Thymus (tissue), 11 donors: Measurements from ENCODE around the gene CAMTA1. TPM values are rescaled to one million over a fixed set of nuclear protein-coding genes. Genes with fewer than 3 reads are reported as not detected.

Source experiments
- DNase-seq, 9 donors: peaks; one replicate each; pipeline ENCODE4 v3.0.0-alpha.2; 2013; ENCODE audit warnings: low spot score in 9 of 9, low read depth in 6 of 9, missing footprints in 1 of 9
- H3K27ac ChIP-seq, 2 donors: one replicate each; pipeline ENCODE4 v1.5.1; 2013; ENCODE audit warnings: control low read depth in 1 of 2, low read depth in 1 of 2, low read length in 1 of 2, mild to moderate bottlenecking in 1 of 2, moderate library complexity in 1 of 2
- H3K27me3 ChIP-seq, 2 donors: one replicate each; pipeline ENCODE4 v1.5.1; 2013; ENCODE audit warnings: low read length in 1 of 2; ENCODE audit not compliant: control insufficient read depth in 2 of 2, insufficient read depth in 1 of 2
- H3K36me3 ChIP-seq, 2 donors: one replicate each; pipeline ENCODE4 v1.5.1; 2013; ENCODE audit warnings: low read length in 1 of 2, mild to moderate bottlenecking in 1 of 2, moderate library complexity in 1 of 2; ENCODE audit not compliant: control insufficient read depth in 2 of 2, insufficient read depth in 2 of 2
- H3K4me1 ChIP-seq, 2 donors: one replicate each; pipeline ENCODE4 v1.5.1; 2013; ENCODE audit warnings: low read length in 2 of 2; ENCODE audit not compliant: control insufficient read depth in 2 of 2, insufficient read depth in 2 of 2
- H3K4me3 ChIP-seq, 2 donors: one replicate each; pipeline ENCODE4 v1.5.1; 2013; ENCODE audit warnings: low read length in 2 of 2, control low read depth in 1 of 2, mild to moderate bottlenecking in 1 of 2
- H3K9me3 ChIP-seq, 2 donors: one replicate each; pipeline ENCODE4 v1.5.1; 2013; ENCODE audit warnings: low read length in 1 of 2, mild to moderate bottlenecking in 1 of 2; ENCODE audit not compliant: control insufficient read depth in 2 of 2, insufficient read depth in 1 of 2
- WGBS: extraction: QIAGEN DNeasy Blood & Tissue Kit; methylation state at CpG from one replicate; pipeline ENCODE4 v1.1.7; 2013; 5-methylcytosine and 5-hydroxymethylcytosine counted together
- polyA plus RNA-seq: library from polyadenylated mRNA; stranded (reverse); fragments of 200-250 nt; gene quantifications from one replicate; pipeline ENCODE4 v1.2.3, GENCODE V29; 2013
- total RNA-seq: library from RNA; stranded (reverse); fragments of 120-200 nt; gene quantifications from one replicate; pipeline ENCODE4 v1.2.4, GENCODE V29; 2013
- donor health status: healthy.

The CAMTA1 gene
- total and polyA plus RNA-seq, 2 donors = 32.0 to 158 TPM

GRCh38 chr1:7265771-7266371 is 480.6 kb downstream of the CAMTA1 start:
- H3K27me3 ChIP-seq = no peaks in the 10 kb centered on the region
- no peaks in the 10 kb centered on the region for H3K9me3 ChIP-seq
- H3K27ac ChIP-seq = no peak overlapping the region
- H3K36me3 ChIP-seq = no peaks in the 10 kb centered on the region
- H3K4me3 ChIP-seq = no peak overlapping the region
- WGBS = 91% methylated on average over 9 of the region's 9 CpGs
- no peaks in the 10 kb centered on the region for H3K4me1 ChIP-seq
- DNase-seq = peak in 1 of 9 donors; percentile 3

DNA sequence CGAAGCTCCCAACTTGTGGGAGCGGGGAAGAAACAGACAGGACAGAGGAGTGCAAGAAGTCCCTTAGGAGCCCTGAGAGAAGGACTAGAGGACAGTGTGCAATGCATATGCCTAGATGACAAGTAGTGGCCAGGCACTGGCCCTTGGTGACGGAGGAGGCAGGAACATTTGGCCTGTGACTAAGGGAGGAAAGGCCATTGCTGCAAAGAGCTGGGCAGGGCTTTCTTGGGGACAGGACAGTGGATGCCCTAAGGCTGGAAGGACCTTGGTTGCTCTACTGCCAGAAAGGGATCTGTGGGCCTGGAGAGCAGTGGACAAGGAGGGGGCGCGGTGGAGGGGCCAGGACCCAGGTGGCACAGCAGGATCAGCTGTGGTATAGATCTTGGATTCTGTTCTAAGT is 481.3 kb downstream of the CAMTA1 start:
- WGBS = 69% methylated on average over 5 of the region's 5 CpGs
- no peak for DNase-seq
- no peaks in the 10 kb centered on the region for H3K36me3 ChIP-seq
- no peak overlapping the region for H3K27ac ChIP-seq
- no peak overlapping the region for H3K4me3 ChIP-seq
- no peaks in the 10 kb centered on the region for H3K9me3 ChIP-seq
- H3K4me1 ChIP-seq = no peaks in the 10 kb centered on the region
- H3K27me3 ChIP-seq = no peaks in the 10 kb centered on the region

DNA sequence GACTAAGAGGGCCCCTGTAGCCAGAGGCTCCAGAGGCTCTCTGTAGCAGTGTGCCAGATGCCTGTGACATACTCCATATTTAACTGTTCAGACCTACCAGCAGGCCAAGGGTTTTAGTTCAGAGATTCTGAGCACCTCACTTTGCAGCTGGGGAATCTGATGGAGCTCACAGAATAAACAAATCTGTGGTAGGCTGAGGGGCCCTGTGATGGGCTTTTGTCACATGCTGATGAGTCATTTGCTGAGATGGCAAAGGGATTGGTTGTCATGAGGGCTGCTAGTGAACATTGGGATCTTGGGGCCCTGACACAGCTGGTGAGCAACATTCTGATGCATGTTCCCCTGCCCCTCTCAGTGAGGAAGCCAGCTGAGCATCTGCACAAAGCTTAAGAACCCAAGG is 482.2 kb downstream of the CAMTA1 start:
- H3K36me3 ChIP-seq = no peaks in the 10 kb centered on the region
- no peak for DNase-seq

DNA sequence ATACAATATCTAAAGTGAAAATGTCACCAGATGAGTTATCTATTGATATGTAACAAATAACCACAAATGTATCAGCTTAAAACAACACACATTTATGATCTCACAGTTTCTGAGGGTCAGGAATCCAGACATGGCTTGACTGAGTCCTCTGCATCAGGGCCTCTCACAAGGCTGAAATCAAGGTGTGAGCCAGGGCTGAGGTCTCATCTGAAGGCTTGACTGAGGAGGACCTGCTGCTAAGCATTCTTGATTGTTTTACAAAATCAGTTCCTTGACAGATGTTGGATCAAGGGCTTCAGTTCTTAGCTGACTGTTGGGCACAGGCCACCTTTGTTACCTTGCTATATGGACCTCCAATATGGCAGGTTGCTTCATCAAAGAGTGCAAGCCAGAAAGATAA is 483.7 kb downstream of the CAMTA1 start:
- Histone ChIP-seq H3K9me3 (no peaks in the 10 kb centered on the region), H3K4me1 (no peaks in the 10 kb centered on the region), H3K4me3 (no peak overlapping the region), H3K36me3 (no peaks in the 10 kb centered on the region), H3K27ac (no peak overlapping the region), H3K27me3 (no peaks in the 10 kb centered on the region)
- no peak for DNase-seq

More for the DNA sequence above, 482.2 kb downstream of the CAMTA1 start:
- Histone ChIP-seq H3K4me1 (no peaks in the 10 kb centered on the region), H3K27me3 (no peaks in the 10 kb centered on the region), H3K4me3 (no peak overlapping the region), H3K27ac (no peak overlapping the region), H3K9me3 (no peaks in the 10 kb centered on the region)

GRCh38 chr1:7269525-7269924 is 484.3 kb downstream of the CAMTA1 start:
- Histone ChIP-seq H3K4me3 (no peak overlapping the region), H3K4me1 (no peaks in the 10 kb centered on the region)
- WGBS = 89% methylated on average over 1 of the region's 1 CpG

GRCh38 chr1:7274256-7274655 is 489.0 kb downstream of the CAMTA1 start:
- Histone ChIP-seq H3K4me3 (no peak overlapping the region), H3K27ac (no peak overlapping the region), H3K36me3 (no peaks in the 10 kb centered on the region), H3K4me1 (no peaks in the 10 kb centered on the region), H3K27me3 (no peaks in the 10 kb centered on the region), H3K9me3 (no peaks in the 10 kb centered on the region)
- no peak for DNase-seq
- WGBS = 88% methylated on average over 3 of the region's 3 CpGs

More at GRCh38 chr1:7269525-7269924, 484.3 kb downstream of the CAMTA1 start:
- no peaks in the 10 kb centered on the region for H3K27me3 ChIP-seq
- no peak overlapping the region for H3K27ac ChIP-seq
- no peaks in the 10 kb centered on the region for H3K9me3 ChIP-seq
- no peak for DNase-seq
- no peaks in the 10 kb centered on the region for H3K36me3 ChIP-seq

- no peak for DNase-seq
- WGBS = 93% methylated on average over 2 of the region's 2 CpGs
Measured at GRCh38 chr1:7278045-7278444, 492.8 kb downstream of the CAMTA1 start.

GRCh38 chr1:7278827-7279765 is 493.8 kb downstream of the CAMTA1 start:
- Histone ChIP-seq H3K27ac (no peak overlapping the region), H3K27me3 (peaks cover 0 to 2% of the 10 kb centered on the region in 2 donors), H3K4me3 (no peak overlapping the region), H3K4me1 (no peaks in the 10 kb centered on the region), H3K9me3 (no peaks in the 10 kb centered on the region), H3K36me3 (no peaks in the 10 kb centered on the region)
- 64% methylated on average over 16 of the region's 16 CpGs for WGBS
- DNase-seq = no peak

More at GRCh38 chr1:7278045-7278444, 492.8 kb downstream of the CAMTA1 start:
- Histone ChIP-seq H3K4me1 (no peaks in the 10 kb centered on the region), H3K27ac (no peak overlapping the region), H3K4me3 (no peak overlapping the region), H3K36me3 (no peaks in the 10 kb centered on the region), H3K9me3 (no peaks in the 10 kb centered on the region), H3K27me3 (peaks cover 0 to 2% of the 10 kb centered on the region in 2 donors)

GRCh38 chr1:7279769-7280168 is 494.5 kb downstream of the CAMTA1 start:
- Histone ChIP-seq H3K9me3 (no peaks in the 10 kb centered on the region), H3K27me3 (peaks cover 0 to 2% of the 10 kb centered on the region in 2 donors), H3K36me3 (no peaks in the 10 kb centered on the region), H3K27ac (no peak overlapping the region), H3K4me1 (no peaks in the 10 kb centered on the region), H3K4me3 (no peak overlapping the region)
- 58% methylated on average over 2 of the region's 2 CpGs for WGBS
- no peak for DNase-seq
